Mesenchymal stem cell (in vitro differentiated cells and primary cell): ENCODE results near the gene CERS5.

Experiments
- DNase-seq: peaks from one replicate; pipeline ENCODE4 v3.0.0-alpha.2; 2013
- H2AFZ ChIP-seq: one replicate; pipeline ENCODE4 v1.6.1; 2013; ENCODE audit warnings: low read depth, mild to moderate bottlenecking, control low read depth, inconsistent platforms, low read length, moderate library complexity
- H2AK5ac ChIP-seq: 2 replicates; pipeline ENCODE4 v1.6.1; 2013; ENCODE audit warnings: low read length, moderate library complexity, mild to moderate bottlenecking, inconsistent platforms; ENCODE audit not compliant: severe bottlenecking
- H2BK120ac ChIP-seq: one replicate; pipeline ENCODE4 v1.6.1; 2013; ENCODE audit warnings: low read depth, mild to moderate bottlenecking, inconsistent platforms, low read length, moderate library complexity
- H2BK12ac ChIP-seq, 2 experiments: one replicate each; pipeline ENCODE4 v1.6.1; 2013; ENCODE audit warnings: inconsistent platforms in 2 of 2, low read length in 2 of 2, mild to moderate bottlenecking in 2 of 2, moderate library complexity in 2 of 2, control low read depth in 1 of 2
- H2BK15ac ChIP-seq: one replicate; pipeline ENCODE4 v1.6.1; 2013; ENCODE audit warnings: mild to moderate bottlenecking, low read depth, inconsistent platforms; ENCODE audit not compliant: poor library complexity, severe bottlenecking
- H2BK5ac ChIP-seq: 2 replicates; pipeline ENCODE4 v1.6.1; 2013; ENCODE audit warnings: low read depth, mild to moderate bottlenecking, low read length, control low read depth, inconsistent platforms; ENCODE audit not compliant: poor library complexity, severe bottlenecking
- H3K14ac ChIP-seq, 2 experiments: one replicate each; pipeline ENCODE4 v1.6.1; 2013; ENCODE audit warnings: inconsistent platforms in 2 of 2, low read length in 2 of 2, control low read depth in 1 of 2, mild to moderate bottlenecking in 1 of 2, moderate library complexity in 1 of 2
- H3K18ac ChIP-seq, 2 experiments: one replicate each; pipeline ENCODE4 v1.6.1; 2013; ENCODE audit warnings: inconsistent platforms in 2 of 2, low read length in 2 of 2, control low read depth in 1 of 2, low read depth in 1 of 2, mild to moderate bottlenecking in 1 of 2
- H3K23ac ChIP-seq, 2 experiments: one replicate each; pipeline ENCODE4 v1.6.1; 2013; ENCODE audit warnings: inconsistent platforms in 2 of 2, low read length in 2 of 2, mild to moderate bottlenecking in 2 of 2, moderate library complexity in 2 of 2, control low read depth in 1 of 2
- H3K27ac ChIP-seq: 2 replicates; pipeline ENCODE4 v1.5.1; 2013; ENCODE audit warnings: mild to moderate bottlenecking, moderate library complexity, low read length, control low read depth, inconsistent platforms; ENCODE audit not compliant: poor library complexity, severe bottlenecking
- H3K27me3 ChIP-seq, 2 experiments: 2 replicates each; pipeline versions ENCODE4 v1.6.1 to v1.7.0; 2013; ENCODE audit warnings: low read length in 2 of 2, mild to moderate bottlenecking in 2 of 2, moderate library complexity in 2 of 2, control low read depth in 1 of 2, inconsistent platforms in 1 of 2; ENCODE audit not compliant: control insufficient read depth in 1 of 2, insufficient read depth in 1 of 2
- H3K36me3 ChIP-seq, 2 experiments: 2 replicates each; pipeline versions ENCODE4 v1.6.1 to v1.7.0; 2013; ENCODE audit warnings: low read length in 2 of 2, control low read depth in 1 of 2, inconsistent platforms in 1 of 2, low read depth in 1 of 2, mild to moderate bottlenecking in 1 of 2; ENCODE audit not compliant: insufficient read depth in 2 of 2, control insufficient read depth in 1 of 2
- H3K4ac ChIP-seq, 2 experiments: one replicate each; pipeline ENCODE4 v1.6.1; 2013; ENCODE audit warnings: inconsistent platforms in 2 of 2, low read length in 2 of 2, mild to moderate bottlenecking in 2 of 2, moderate library complexity in 2 of 2, control low read depth in 1 of 2, low read depth in 1 of 2
- H3K4me1 ChIP-seq: 2 replicates; pipeline ENCODE4 v1.6.1; 2013; ENCODE audit warnings: low read depth, low read length, control low read depth; ENCODE audit not compliant: control insufficient read depth, insufficient read depth
- H3K4me2 ChIP-seq: 2 replicates; pipeline ENCODE4 v1.6.1; 2013; ENCODE audit warnings: low read length, mild to moderate bottlenecking, inconsistent platforms; ENCODE audit not compliant: poor library complexity, severe bottlenecking
- H3K4me3 ChIP-seq, 2 experiments: 2 replicates each; pipeline versions ENCODE4 v1.5.1 to v1.7.0; 2013; ENCODE audit warnings: low read length in 2 of 2, mild to moderate bottlenecking in 2 of 2, control low read depth in 1 of 2, low read depth in 1 of 2; ENCODE audit not compliant: insufficient read depth in 1 of 2
- H3K79me1 ChIP-seq: replicated peaks from 2 replicates; pipeline ENCODE4 v1.6.1; 2013; ENCODE audit warnings: mild to moderate bottlenecking, control low read depth, low read length, inconsistent platforms; ENCODE audit not compliant: poor library complexity, severe bottlenecking
- H3K9ac ChIP-seq: 2 replicates; pipeline ENCODE4 v1.7.0; 2013; ENCODE audit warnings: mild to moderate bottlenecking, low read length, moderate library complexity
- H3K9me3 ChIP-seq: 2 replicates; pipeline ENCODE4 v1.7.0; 2013; ENCODE audit warnings: mild to moderate bottlenecking, low read length; ENCODE audit not compliant: control insufficient read depth
- H4K8ac ChIP-seq: one replicate; pipeline ENCODE4 v1.6.1; 2013; ENCODE audit warnings: inconsistent platforms, mild to moderate bottlenecking, low read length, moderate library complexity
- H4K91ac ChIP-seq: one replicate; pipeline ENCODE4 v1.6.1; 2013; ENCODE audit warnings: mild to moderate bottlenecking, low read length, inconsistent platforms
- WGBS: methylation state at CpG from one replicate; pipeline ENCODE4 v1.1.7; 2013; ENCODE audit warnings: mixed read lengths; 5-methylcytosine and 5-hydroxymethylcytosine counted together

The CERS5 gene

GRCh38 chr12:50197297-50197727, 30.1 kb upstream of the CERS5 start:
- WGBS: 94% methylated on average over 3 of the region's 5 CpGs
- H2BK120ac ChIP-seq: no peak overlapping the region
- no peak overlapping the region for H3K4ac ChIP-seq

GRCh38 chr12:50196537-50196936, 29.4 kb upstream of the CERS5 start:
- Histone ChIP-seq H2BK5ac (no peak overlapping the region), H3K4me2 (no peak overlapping the region), H3K27ac (no peak overlapping the region), H3K23ac (no peak overlapping the region), H2AK5ac (no peak overlapping the region), H4K8ac (no peak overlapping the region), H2BK15ac (no peak overlapping the region), H3K9me3 (no peaks in the 10 kb centered on the region), H3K9ac (peak overlapping the region; percentile 67), H2BK12ac (no peak overlapping the region), H2AFZ (no peak overlapping the region), H4K91ac (no peak overlapping the region), H3K14ac (no peak overlapping the region), H3K27me3 (no peaks in the 10 kb centered on the region), H3K4ac (no peak overlapping the region), H3K36me3 (peaks cover 18 to 87% of the 10 kb centered on the region in 2 experiments), H3K79me1 (peaks cover 5% of the 10 kb centered on the region), H3K18ac (no peak overlapping the region), H3K4me1 (peaks cover 3% of the 10 kb centered on the region), H3K4me3 (no peak overlapping the region), H2BK120ac (no peak overlapping the region)
- WGBS: 100% methylated on average over 2 of the region's 4 CpGs
- DNase-seq: no peak

More at GRCh38 chr12:50197297-50197727, 30.1 kb upstream of the CERS5 start:
- no peak overlapping the region for H3K4me3 ChIP-seq
- H3K14ac ChIP-seq: no peak overlapping the region
- H3K4me2 ChIP-seq: no peak overlapping the region
- H2AK5ac ChIP-seq: no peak overlapping the region
- no peak overlapping the region for H3K23ac ChIP-seq
- no peak overlapping the region for H2AFZ ChIP-seq
- peak overlapping the region; percentile 17 for H3K9ac ChIP-seq
- H3K27ac ChIP-seq: no peak overlapping the region
- H4K91ac ChIP-seq: no peak overlapping the region
- peaks cover 3% of the 10 kb centered on the region for H3K4me1 ChIP-seq
- H2BK15ac ChIP-seq: no peak overlapping the region
- H4K8ac ChIP-seq: no peak overlapping the region
- H2BK5ac ChIP-seq: no peak overlapping the region
- no peak for DNase-seq
- H3K79me1 ChIP-seq: peaks cover 2% of the 10 kb centered on the region
- peaks cover 14 to 91% of the 10 kb centered on the region in 2 experiments for H3K36me3 ChIP-seq
- H2BK12ac ChIP-seq: no peak overlapping the region
- H3K9me3 ChIP-seq: no peaks in the 10 kb centered on the region
- H3K18ac ChIP-seq: no peak overlapping the region
- H3K27me3 ChIP-seq: no peaks in the 10 kb centered on the region

- Histone ChIP-seq H3K23ac (no peak overlapping the region), H3K36me3 (peaks cover 25 to 87% of the 10 kb centered on the region in 2 experiments), H3K27me3 (no peaks in the 10 kb centered on the region), H3K27ac (no peak overlapping the region), H3K9ac (peak overlapping the region; percentile 67), H3K4me2 (no peak overlapping the region), H4K91ac (no peak overlapping the region), H4K8ac (no peak overlapping the region), H3K4ac (no peak overlapping the region), H3K18ac (no peak overlapping the region), H2BK15ac (no peak overlapping the region), H3K4me3 (no peak overlapping the region), H2BK12ac (no peak overlapping the region), H2AFZ (no peak overlapping the region), H2BK120ac (no peak overlapping the region), H2BK5ac (no peak overlapping the region), H3K79me1 (peaks cover 5% of the 10 kb centered on the region), H3K9me3 (no peaks in the 10 kb centered on the region), H3K14ac (no peak overlapping the region), H2AK5ac (no peak overlapping the region), H3K4me1 (peaks cover 3% of the 10 kb centered on the region)
- WGBS: 92% methylated on average over 2 of the region's 4 CpGs
- no peak for DNase-seq
Observed at GRCh38 chr12:50195832-50196231, 28.7 kb upstream of the CERS5 start.

- H4K91ac ChIP-seq: no peak overlapping the region
- H3K4me3 ChIP-seq: no peak overlapping the region
- no peak overlapping the region for H3K9ac ChIP-seq
- H3K79me1 ChIP-seq: peaks cover 5% of the 10 kb centered on the region
- H2BK120ac ChIP-seq: no peak overlapping the region
- no peak overlapping the region for H3K4me2 ChIP-seq
- no peak for DNase-seq
- no peaks in the 10 kb centered on the region for H3K27me3 ChIP-seq
- H3K4ac ChIP-seq: no peak overlapping the region
- no peak overlapping the region for H2AK5ac ChIP-seq
- H2BK12ac ChIP-seq: no peak overlapping the region
- no peak overlapping the region for H2BK5ac ChIP-seq
- 72% methylated on average over 3 of the region's 5 CpGs for WGBS
- no peak overlapping the region for H3K27ac ChIP-seq
- H2BK15ac ChIP-seq: no peak overlapping the region
- H3K9me3 ChIP-seq: no peaks in the 10 kb centered on the region
- H3K4me1 ChIP-seq: peaks cover 7% of the 10 kb centered on the region
- H3K18ac ChIP-seq: no peak overlapping the region
- H2AFZ ChIP-seq: no peak overlapping the region
- H4K8ac ChIP-seq: no peak overlapping the region
- no peak overlapping the region for H3K14ac ChIP-seq
- no peak overlapping the region for H3K23ac ChIP-seq
- peaks cover 24 to 82% of the 10 kb centered on the region in 2 experiments for H3K36me3 ChIP-seq
Observed at GRCh38 chr12:50192908-50193307, 25.7 kb upstream of the CERS5 start.
